GM18517 (cell line): ENCODE data around the gene FRYL.
"Not testable (repeated sequence)": the region's sequence is repeated elsewhere in the genome, so short reads cannot be mapped to it uniquely, and the experiment has no call there.

Source experiments
- ATAC-seq: cut with Tn5 transposase; IDR thresholded peaks from one replicate; pipeline ENCODE4 v1.9.1; 2021; ENCODE audit warnings: mild to moderate bottlenecking, moderate library complexity; ENCODE audit not compliant: unreplicated experiment

Gene FRYL

GRCh38 chr4:48748949-48749596 is 31.0 kb downstream of the FRYL start:
- no peak for ATAC-seq

GRCh38 chr4:48746608-48747362 is 33.3 kb downstream of the FRYL start:
- ATAC-seq: no peak

GRCh38 chr4:48745223-48745622 is 34.9 kb downstream of the FRYL start:
- ATAC-seq: not testable (repeated sequence)

- ATAC-seq: peak; percentile 43
Measured at GRCh38 chr4:48742412-48742811, 37.7 kb downstream of the FRYL start.

GRCh38 chr4:48739560-48740019 is 40.5 kb downstream of the FRYL start:
- ATAC-seq: peak; percentile 50

- ATAC-seq: no peak
Measured at GRCh38 chr4:48738856-48739255, 41.2 kb downstream of the FRYL start.

GRCh38 chr4:48728906-48729496 is 51.1 kb downstream of the FRYL start:
- not testable (repeated sequence) for ATAC-seq

- no peak for ATAC-seq
Measured at GRCh38 chr4:48727666-48728459, 52.2 kb downstream of the FRYL start.

GRCh38 chr4:48725414-48725813 is 54.7 kb downstream of the FRYL start:
- no peak for ATAC-seq

GRCh38 chr4:48722509-48723446 is 57.3 kb downstream of the FRYL start:
- ATAC-seq: no peak

- ATAC-seq: no peak
Measured at GRCh38 chr4:48720459-48720858, 59.6 kb downstream of the FRYL start.

- no peak for ATAC-seq
Measured at GRCh38 chr4:48718818-48719465, 61.1 kb downstream of the FRYL start.

- ATAC-seq: not testable (repeated sequence)
Measured at GRCh38 chr4:48716285-48716684, 63.8 kb downstream of the FRYL start.

GRCh38 chr4:48710446-48711209 is 69.5 kb downstream of the FRYL start:
- ATAC-seq: no peak

GRCh38 chr4:48709901-48710300 is 70.2 kb downstream of the FRYL start:
- ATAC-seq: no peak

GRCh38 chr4:48708610-48709009 is 71.5 kb downstream of the FRYL start:
- no peak for ATAC-seq

GRCh38 chr4:48706736-48707135 is 73.3 kb downstream of the FRYL start:
- no peak for ATAC-seq

- ATAC-seq: no peak
Measured at GRCh38 chr4:48705609-48706008, 74.5 kb downstream of the FRYL start.
